NAMALWA (cell line): ENCODE results near the gene GSE1.

Experiments used
- DNase-seq: peaks from one replicate; pipeline ENCODE4 v3.0.0-alpha.2; 2015; ENCODE audit warnings: low spot score

Gene GSE1

GRCh38 chr16:85659805-85660511 is 46.8 kb downstream of the GSE1 start:
- peak; percentile 80 for DNase-seq

GRCh38 chr16:85660843-85661739 is 48.0 kb downstream of the GSE1 start:
- no peak for DNase-seq

- no peak for DNase-seq
Observed at GRCh38 chr16:85661740-85662481, 48.8 kb downstream of the GSE1 start.

- no peak for DNase-seq
Observed at GRCh38 chr16:85662482-85662812, 49.3 kb downstream of the GSE1 start.

GRCh38 chr16:85662976-85663830 is 50.1 kb downstream of the GSE1 start:
- no peak for DNase-seq

- no peak for DNase-seq
Observed at GRCh38 chr16:85663891-85664321, 50.8 kb downstream of the GSE1 start.

- DNase-seq = no peak
Observed at GRCh38 chr16:85664580-85665372, 51.7 kb downstream of the GSE1 start.

GRCh38 chr16:85665373-85665740 is 52.2 kb downstream of the GSE1 start:
- DNase-seq = no peak

GRCh38 chr16:85665929-85666328 is 52.8 kb downstream of the GSE1 start:
- DNase-seq = no peak

GRCh38 chr16:85667261-85667660 is 54.1 kb downstream of the GSE1 start:
- no peak for DNase-seq

- DNase-seq = no peak
Observed at GRCh38 chr16:85667841-85668413, 54.8 kb downstream of the GSE1 start.

GRCh38 chr16:85668676-85669424 is 55.7 kb downstream of the GSE1 start:
- DNase-seq = no peak

- DNase-seq = no peak
Observed at GRCh38 chr16:85670840-85671239, 57.7 kb downstream of the GSE1 start.

- no peak for DNase-seq
Observed at GRCh38 chr16:85673529-85674417, 60.7 kb downstream of the GSE1 start.

GRCh38 chr16:85674418-85674755 is 61.3 kb downstream of the GSE1 start:
- DNase-seq = no peak

- DNase-seq = no peak
Observed at GRCh38 chr16:85674828-85675227, 61.7 kb downstream of the GSE1 start.

- DNase-seq = peak; percentile 61
Observed at GRCh38 chr16:85675251-85675874, 62.2 kb downstream of the GSE1 start.

- no peak for DNase-seq
Observed at GRCh38 chr16:85676466-85676865, 63.3 kb downstream of the GSE1 start.
